Activated B cell treated with CpG ODN at 0.5 μM for 24 hours (primary cell): Measurements from ENCODE around the gene COL12A1. TPM values are rescaled to one million over a fixed set of nuclear protein-coding genes. Genes with fewer than 3 reads are reported as not detected.
"Not testable (repeated sequence)": the region's sequence is repeated elsewhere in the genome, so short reads cannot be mapped to it uniquely, and the experiment has no call there.

ENCODE experiments used
- ATAC-seq: fragments of 200-7000 bp; cut with Tn5 transposase; one replicate; pipeline ENCODE4 v1.10.0; 2021; ENCODE audit warnings: low read depth, mild to moderate bottlenecking, moderate library complexity
- CTCF ChIA-PET: fragments of 350-600 bp; sonication (Branson Sonifier 250); formaldehyde crosslinking; loops from one replicate; lab custom pipeline; 2021; ENCODE audit warnings: antibody characterized with exemption; lab: Charles Lee
- POLR2A ChIA-PET: fragments of 350-600 bp; sonication (Branson Sonifier 250); formaldehyde crosslinking; loops from one replicate; lab custom pipeline; 2021; ENCODE audit warnings: antibody characterized with exemption; lab: Charles Lee
- DNase-seq: peaks from one replicate; pipeline ENCODE4 v3.0.0; 2022
- H3K27ac Mint-ChIP-seq: one replicate; pipeline ENCODE4 v1.8.0; 2020; ENCODE audit warnings: mixed read lengths
- H3K27me3 Mint-ChIP-seq: one replicate; pipeline ENCODE4 v1.8.0; 2021; ENCODE audit warnings: mixed read lengths
- H3K36me3 Mint-ChIP-seq: one replicate; pipeline ENCODE4 v1.8.0; 2021; ENCODE audit warnings: low read depth, mixed read lengths
- H3K4me1 Mint-ChIP-seq: one replicate; pipeline ENCODE4 v1.8.0; 2021; ENCODE audit warnings: mixed read lengths
- H3K4me3 Mint-ChIP-seq: one replicate; pipeline ENCODE4 v1.8.0; 2020; ENCODE audit warnings: mild to moderate bottlenecking, mixed read lengths
- H3K9me3 Mint-ChIP-seq: one replicate; pipeline ENCODE4 v1.8.0; 2020; ENCODE audit warnings: mixed read lengths
- intact Hi-C: fragments of 100-400 bp; cut with micrococcal nuclease; formaldehyde crosslinking; loops from one replicate; pipeline ENCODE4 v1.15.1; 2024
- total RNA-seq: library from RNA; stranded (reverse); gene quantifications from 2 replicates; pipeline ENCODE4 v1.2.3, GENCODE V29; 2022
- TF ChIP-seq, protein P1 (sequence below): fragments of 200-600 bp; IDR thresholded peaks from one replicate; pipeline ENCODE4 v1.8.0; 2022; ENCODE audit warnings: antibody characterized with exemption, mild to moderate bottlenecking

COL12A1 gene
- total RNA-seq, 1 donor from 2014 or later = not detected

DNA sequence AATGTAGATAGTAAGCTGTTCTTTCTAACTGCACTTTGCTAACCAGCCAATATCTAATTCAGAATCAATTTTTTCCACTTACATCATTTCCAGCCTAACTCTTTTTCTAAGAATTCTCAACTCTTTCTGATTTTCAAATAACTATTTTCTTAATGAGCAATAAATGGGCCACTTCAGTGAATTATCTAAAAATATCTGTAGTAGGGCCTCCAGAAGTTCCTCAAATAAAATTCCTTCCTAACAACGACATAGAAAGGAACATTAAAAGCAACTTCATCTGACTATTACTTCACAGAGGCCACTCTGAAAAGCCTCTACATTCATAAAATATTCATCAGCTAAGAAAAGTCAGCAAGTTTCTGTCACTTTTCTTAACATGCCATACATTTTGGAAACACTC lies 4.8 kb downstream of the COL12A1 start:
- Mint-ChIP-seq H3K4me1 (peaks cover 31% of the 10 kb centered on the region), H3K9me3 (no peaks in the 10 kb centered on the region), H3K4me3 (no peak overlapping the region), H3K27me3 (peaks cover 52% of the 10 kb centered on the region), H3K27ac (no peak overlapping the region), H3K36me3 (no peaks in the 10 kb centered on the region)
- CTCF ChIA-PET = interaction anchor here (2.4 kb wide), 1 partner anchor 1464 kb away, joined by 5 read pairs; no protein-coding TSS in a partner anchor
- ATAC-seq (no peak), DNase-seq (no peak)
- intact Hi-C loops = no loop called here
- TF ChIP-seq, protein P1, sequence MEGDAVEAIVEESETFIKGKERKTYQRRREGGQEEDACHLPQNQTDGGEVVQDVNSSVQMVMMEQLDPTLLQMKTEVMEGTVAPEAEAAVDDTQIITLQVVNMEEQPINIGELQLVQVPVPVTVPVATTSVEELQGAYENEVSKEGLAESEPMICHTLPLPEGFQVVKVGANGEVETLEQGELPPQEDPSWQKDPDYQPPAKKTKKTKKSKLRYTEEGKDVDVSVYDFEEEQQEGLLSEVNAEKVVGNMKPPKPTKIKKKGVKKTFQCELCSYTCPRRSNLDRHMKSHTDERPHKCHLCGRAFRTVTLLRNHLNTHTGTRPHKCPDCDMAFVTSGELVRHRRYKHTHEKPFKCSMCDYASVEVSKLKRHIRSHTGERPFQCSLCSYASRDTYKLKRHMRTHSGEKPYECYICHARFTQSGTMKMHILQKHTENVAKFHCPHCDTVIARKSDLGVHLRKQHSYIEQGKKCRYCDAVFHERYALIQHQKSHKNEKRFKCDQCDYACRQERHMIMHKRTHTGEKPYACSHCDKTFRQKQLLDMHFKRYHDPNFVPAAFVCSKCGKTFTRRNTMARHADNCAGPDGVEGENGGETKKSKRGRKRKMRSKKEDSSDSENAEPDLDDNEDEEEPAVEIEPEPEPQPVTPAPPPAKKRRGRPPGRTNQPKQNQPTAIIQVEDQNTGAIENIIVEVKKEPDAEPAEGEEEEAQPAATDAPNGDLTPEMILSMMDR = no peak
- POLR2A ChIA-PET = no interaction called here

DNA sequence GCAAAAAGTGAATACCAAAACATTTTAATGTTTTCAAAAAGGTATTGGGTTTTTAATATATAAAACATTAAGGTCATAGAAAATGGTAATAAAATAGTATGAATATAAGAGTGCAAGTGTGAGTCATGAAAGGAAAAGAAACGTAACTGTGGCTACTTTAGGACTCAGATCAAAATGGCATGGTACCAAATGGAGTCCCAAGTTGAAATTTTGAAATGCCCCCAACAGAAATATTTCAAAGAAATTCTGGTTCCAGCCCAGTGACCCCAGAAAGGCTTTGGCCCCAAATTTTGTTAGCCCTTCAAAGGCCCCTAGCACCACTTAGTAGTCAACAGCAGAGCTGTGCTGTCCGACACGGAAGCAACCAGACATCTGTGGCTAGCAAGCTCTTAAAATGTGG lies 6.0 kb downstream of the COL12A1 start:
- no peak overlapping the region for H3K4me3 Mint-ChIP-seq
- ATAC-seq (no peak), DNase-seq (no peak)
- H3K27ac Mint-ChIP-seq = no peak overlapping the region
- H3K36me3 Mint-ChIP-seq = no peaks in the 10 kb centered on the region
- POLR2A ChIA-PET = no interaction called here
- intact Hi-C loops = no loop called here
- TF ChIP-seq, protein P1 = no peak
- H3K27me3 Mint-ChIP-seq = peaks cover 42% of the 10 kb centered on the region
- peaks cover 20% of the 10 kb centered on the region for H3K4me1 Mint-ChIP-seq
- CTCF ChIA-PET = interaction anchor here (2.4 kb wide), 1 partner anchor 1463 kb away, joined by 5 read pairs; no protein-coding TSS in a partner anchor
- H3K9me3 Mint-ChIP-seq = no peaks in the 10 kb centered on the region

DNA sequence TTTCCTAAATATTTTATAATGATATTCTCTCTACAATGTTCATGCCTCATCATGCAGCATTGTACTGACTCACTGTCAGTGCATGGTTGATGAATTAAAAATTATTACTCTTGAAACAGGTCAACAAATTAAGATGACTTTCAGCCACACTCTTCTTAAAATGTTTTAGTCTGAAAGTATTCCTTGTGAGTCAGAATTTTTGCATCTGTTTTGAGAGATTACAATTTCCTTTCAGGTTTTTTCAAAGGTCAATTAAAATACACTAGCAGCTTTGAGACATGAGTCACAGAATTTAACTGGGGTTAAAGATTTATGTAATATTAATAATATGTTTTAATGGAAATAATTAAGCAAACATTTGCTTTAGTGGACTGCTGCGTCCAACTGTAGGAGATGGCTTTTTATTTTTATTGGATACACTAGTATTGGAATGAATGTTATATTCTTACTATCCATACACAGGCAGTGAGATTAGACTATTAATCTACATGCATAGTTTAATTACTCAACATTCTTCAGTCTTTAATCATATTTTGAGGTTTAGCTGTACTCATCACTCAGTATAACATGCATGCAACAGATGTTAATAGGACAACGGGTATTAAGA lies 9.7 kb downstream of the COL12A1 start:
- TF ChIP-seq, protein P1 = no peak
- ATAC-seq = no peak
- Mint-ChIP-seq H3K4me3 (no peak overlapping the region), H3K36me3 (no peaks in the 10 kb centered on the region), H3K27ac (no peak overlapping the region), H3K9me3 (no peaks in the 10 kb centered on the region), H3K27me3 (peaks cover 14% of the 10 kb centered on the region), H3K4me1 (no peaks in the 10 kb centered on the region)
- ChIA-PET POLR2A (no interaction called here), CTCF (no interaction called here)
- no peak for DNase-seq
- intact Hi-C loops = no loop called here

DNA sequence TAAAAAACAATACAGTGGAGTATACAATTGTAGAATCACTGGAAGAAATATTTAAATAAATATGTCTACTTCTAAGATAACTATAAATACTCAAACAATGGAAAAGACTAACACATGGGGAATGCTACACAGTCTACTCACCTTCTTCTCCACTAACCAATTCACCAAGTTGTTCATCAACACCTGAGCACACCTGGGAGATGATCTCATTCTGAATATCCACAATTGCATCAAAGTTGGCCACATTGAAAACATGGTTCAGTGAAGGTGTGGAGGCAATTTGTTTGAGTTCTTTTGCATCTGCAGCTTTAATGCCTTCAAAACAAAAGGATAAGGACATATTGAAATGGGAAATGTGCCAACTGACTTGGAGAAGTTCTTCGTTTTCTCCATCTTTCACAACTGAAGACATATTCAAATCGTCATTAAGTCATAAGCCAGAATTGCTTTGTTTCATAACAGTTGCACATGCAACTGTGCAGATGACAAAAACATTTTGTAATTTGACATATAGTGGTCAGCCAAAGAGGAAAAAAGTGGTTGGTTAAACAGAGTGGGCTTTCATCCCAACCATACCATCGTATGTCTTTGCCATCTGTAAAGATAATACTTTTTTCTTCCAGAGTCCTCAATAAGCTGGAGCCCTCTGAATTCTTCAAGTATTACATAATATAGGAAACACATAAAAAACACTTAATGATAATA lies 17.5 kb downstream of the COL12A1 start:
- Mint-ChIP-seq H3K4me1 (no peaks in the 10 kb centered on the region), H3K27me3 (peaks cover 13% of the 10 kb centered on the region), H3K36me3 (no peaks in the 10 kb centered on the region), H3K27ac (no peak overlapping the region), H3K9me3 (peaks cover 4% of the 10 kb centered on the region), H3K4me3 (no peak overlapping the region)
- ChIA-PET POLR2A (no interaction called here), CTCF (no interaction called here)
- TF ChIP-seq, protein P1 = no peak
- ATAC-seq (no peak), DNase-seq (no peak)
- intact Hi-C loops = no loop called here

DNA sequence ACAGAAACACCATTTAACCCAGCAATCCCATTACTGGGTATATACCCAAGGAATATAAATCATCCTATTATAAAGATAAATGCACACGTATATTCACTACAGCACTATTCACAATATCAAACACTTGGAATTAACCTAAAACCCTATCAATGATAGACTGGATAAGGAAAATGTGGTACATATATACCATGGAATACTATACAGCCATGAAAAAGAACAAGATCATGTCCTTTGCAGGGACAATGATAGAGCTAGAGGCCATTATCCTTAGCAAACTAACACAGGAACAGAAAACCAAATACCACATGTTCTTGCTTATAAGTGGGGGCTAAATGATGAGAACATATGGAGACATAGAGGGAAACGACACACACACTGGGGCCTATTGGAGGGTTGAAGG lies 19.3 kb downstream of the COL12A1 start:
- H3K27me3 Mint-ChIP-seq = peaks cover 16% of the 10 kb centered on the region
- H3K4me3 Mint-ChIP-seq, ATAC-seq, CTCF ChIA-PET, H3K36me3 Mint-ChIP-seq, intact Hi-C loops, H3K9me3 Mint-ChIP-seq, H3K27ac Mint-ChIP-seq, POLR2A ChIA-PET, DNase-seq, H3K4me1 Mint-ChIP-seq: not testable (repeated sequence)
